OCI-LY7 (cell line): ENCODE data around the gene ZC3H18.

ENCODE experiments used
- EZH2phosphoT487 ChIP-seq: fragments of 200-600 bp; sonication (generic); IDR thresholded peaks from 2 replicates; pipeline ENCODE4 v1.6.1; 2018; ENCODE audit warnings: low read depth, borderline replicate concordance, mild to moderate bottlenecking, mixed run types, antibody characterized with exemption, low read length, moderate library complexity, mixed read lengths
- TF ChIP-seq, protein P1 (sequence below): fragments of 200-600 bp; sonication (generic); conservative IDR thresholded peaks from 2 replicates; pipeline ENCODE4 v1.5.1; 2014; ENCODE audit warnings: mild to moderate bottlenecking, antibody characterized with exemption, low read length, moderate library complexity, mixed read lengths

DNA sequence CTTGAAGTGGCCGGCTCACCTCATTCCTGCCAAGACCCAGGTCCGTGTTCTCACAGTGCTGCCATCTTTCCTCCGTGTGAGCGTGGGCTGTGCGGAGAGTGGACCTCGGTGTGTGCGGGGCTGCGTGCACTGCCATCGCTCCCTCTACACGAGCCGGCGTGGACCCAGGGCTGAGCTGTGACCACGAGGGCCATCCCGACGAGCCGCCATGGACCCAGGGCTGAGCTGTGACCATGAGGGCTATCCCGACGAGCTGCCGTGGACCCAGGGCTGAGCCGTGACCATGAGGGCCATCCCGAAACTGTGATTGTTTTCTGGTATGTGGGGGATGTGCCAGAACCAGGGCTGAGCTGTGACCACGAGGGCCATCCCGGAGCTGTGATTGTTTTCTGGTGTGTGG lies 101.6 kb downstream of the ZC3H18 start:
- TF ChIP-seq, protein P1, sequence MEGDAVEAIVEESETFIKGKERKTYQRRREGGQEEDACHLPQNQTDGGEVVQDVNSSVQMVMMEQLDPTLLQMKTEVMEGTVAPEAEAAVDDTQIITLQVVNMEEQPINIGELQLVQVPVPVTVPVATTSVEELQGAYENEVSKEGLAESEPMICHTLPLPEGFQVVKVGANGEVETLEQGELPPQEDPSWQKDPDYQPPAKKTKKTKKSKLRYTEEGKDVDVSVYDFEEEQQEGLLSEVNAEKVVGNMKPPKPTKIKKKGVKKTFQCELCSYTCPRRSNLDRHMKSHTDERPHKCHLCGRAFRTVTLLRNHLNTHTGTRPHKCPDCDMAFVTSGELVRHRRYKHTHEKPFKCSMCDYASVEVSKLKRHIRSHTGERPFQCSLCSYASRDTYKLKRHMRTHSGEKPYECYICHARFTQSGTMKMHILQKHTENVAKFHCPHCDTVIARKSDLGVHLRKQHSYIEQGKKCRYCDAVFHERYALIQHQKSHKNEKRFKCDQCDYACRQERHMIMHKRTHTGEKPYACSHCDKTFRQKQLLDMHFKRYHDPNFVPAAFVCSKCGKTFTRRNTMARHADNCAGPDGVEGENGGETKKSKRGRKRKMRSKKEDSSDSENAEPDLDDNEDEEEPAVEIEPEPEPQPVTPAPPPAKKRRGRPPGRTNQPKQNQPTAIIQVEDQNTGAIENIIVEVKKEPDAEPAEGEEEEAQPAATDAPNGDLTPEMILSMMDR, result no peak
- no peak for TF ChIP-seq EZH2phosphoT487
